Caco-2 (cell line): ENCODE data around the gene RAB3GAP1. TPM values are rescaled to one million over a fixed set of nuclear protein-coding genes. Genes with fewer than 3 reads are reported as not detected.
"Not testable (repeated sequence)": the region's sequence is repeated elsewhere in the genome, so short reads cannot be mapped to it uniquely, and the experiment has no call there.

Experiments used
- BruUV-seq: library from RNA; stranded (reverse); fragments of 400-500 nt; replicated peaks from 2 replicates; lab custom pipeline; 2021; lab: Mats Ljungman, UMichigan
- CTCF ChIA-PET: fragments of 300-600 bp; sonication (Branson Sonifier 250); formaldehyde crosslinking; loops from one replicate; lab custom pipeline; 2022; ENCODE audit warnings: antibody characterized with exemption; lab: Charles Lee
- POLR2A ChIA-PET: fragments of 300-600 bp; sonication (Branson Sonifier 250); formaldehyde crosslinking; loops from one replicate; lab custom pipeline; 2022; ENCODE audit warnings: antibody characterized with exemption; lab: Charles Lee
- DNase-seq, 2 experiments: peaks; one replicate each; pipeline versions ENCODE4 v3.0.0 to v3.0.0-alpha.2; 2020 to 2022
- H3K27me3 ChIP-seq: replicated peaks from 2 replicates; pipeline ENCODE4 v1.6.0; 2011; ENCODE audit warnings: low read length; ENCODE audit not compliant: control insufficient read depth, insufficient read depth
- H3K36me3 ChIP-seq: 2 replicates; pipeline ENCODE4 v1.5.1; 2011; ENCODE audit warnings: low read length; ENCODE audit not compliant: control insufficient read depth, insufficient read depth
- H3K4me1 ChIP-seq: fragments of 250-450 bp; sonication (Bioruptor Pico); 2 replicates; pipeline ENCODE4 v1.5.1; 2020; ENCODE audit warnings: mild to moderate bottlenecking
- H3K4me3 ChIP-seq: 2 replicates; pipeline ENCODE4 v1.5.1; 2011; ENCODE audit warnings: low read depth, mild to moderate bottlenecking, control low read depth, low read length
- H3K9me3 ChIP-seq: fragments of 250-450 bp; sonication (Bioruptor Pico); 2 replicates; pipeline ENCODE4 v1.5.1; 2020; ENCODE audit warnings: mild to moderate bottlenecking, moderate library complexity
- H3K27ac Mint-ChIP-seq: one replicate; pipeline ENCODE4 v1.8.0; 2022; ENCODE audit warnings: mixed read lengths; ENCODE audit not compliant: unreplicated experiment
- H3K27me3 Mint-ChIP-seq: one replicate; pipeline ENCODE4 v1.8.0; 2022; ENCODE audit warnings: mixed read lengths; ENCODE audit not compliant: insufficient read depth, unreplicated experiment
- H3K36me3 Mint-ChIP-seq: one replicate; pipeline ENCODE4 v1.8.0; 2022; ENCODE audit warnings: mild to moderate bottlenecking, mixed read lengths; ENCODE audit not compliant: insufficient read depth, unreplicated experiment
- H3K4me1 Mint-ChIP-seq: one replicate; pipeline ENCODE4 v1.8.0; 2022; ENCODE audit warnings: low read depth, mixed read lengths; ENCODE audit not compliant: unreplicated experiment
- H3K4me3 Mint-ChIP-seq: one replicate; pipeline ENCODE4 v1.8.0; 2022; ENCODE audit warnings: mild to moderate bottlenecking, moderate library complexity, mixed read lengths; ENCODE audit not compliant: unreplicated experiment
- H3K9me3 Mint-ChIP-seq: one replicate; pipeline ENCODE4 v1.8.0; 2022; ENCODE audit warnings: mixed read lengths; ENCODE audit not compliant: unreplicated experiment
- intact Hi-C: fragments of 100-400 bp; cut with micrococcal nuclease; formaldehyde crosslinking; loops from one replicate; pipeline ENCODE4 v1.10.0; 2022; ENCODE audit not compliant: unreplicated experiment
- total RNA-seq: library from RNA; stranded (reverse); gene quantifications from 2 replicates; pipeline ENCODE4 v1.2.3, GENCODE V29; 2022
- TF ChIP-seq, protein P1 (sequence below), 2 experiments: fragments of 200-600 bp in 1 of 2; IDR thresholded peaks; 1 replicate in 1 of 2; 2 replicates in 1 of 2; pipeline versions ENCODE4 v1.5.1 to v1.8.0; 2011 to 2022; ENCODE audit warnings: antibody characterized with exemption in 1 of 2, control low read depth in 1 of 2, inconsistent platforms in 1 of 2, low read depth in 1 of 2, low read length in 1 of 2, mild to moderate bottlenecking in 1 of 2, moderate library complexity in 1 of 2; ENCODE audit not compliant: insufficient read depth in 1 of 2, severe bottlenecking in 1 of 2, unreplicated experiment in 1 of 2

The RAB3GAP1 gene
- total RNA-seq, 1 experiment from 2014 or later, result 43.1 TPM

GRCh38 chr2:135078417-135078816 is 26.3 kb downstream of the RAB3GAP1 start:
- Histone ChIP-seq H3K9me3 (no peaks in the 10 kb centered on the region), H3K4me1 (no peaks in the 10 kb centered on the region), H3K4me3 (no peak overlapping the region), H3K27me3 (no peaks in the 10 kb centered on the region), H3K36me3 (no peaks in the 10 kb centered on the region; the same call in 1 of the 2 replicates)
- Mint-ChIP-seq H3K27ac (no peak overlapping the region), H3K4me1 (peaks cover 8% of the 10 kb centered on the region), H3K4me3 (no peak overlapping the region), H3K9me3 (peaks cover 17% of the 10 kb centered on the region), H3K36me3 (peaks cover 21% of the 10 kb centered on the region), H3K27me3 (no peaks in the 10 kb centered on the region)
- TF ChIP-seq, protein P1, sequence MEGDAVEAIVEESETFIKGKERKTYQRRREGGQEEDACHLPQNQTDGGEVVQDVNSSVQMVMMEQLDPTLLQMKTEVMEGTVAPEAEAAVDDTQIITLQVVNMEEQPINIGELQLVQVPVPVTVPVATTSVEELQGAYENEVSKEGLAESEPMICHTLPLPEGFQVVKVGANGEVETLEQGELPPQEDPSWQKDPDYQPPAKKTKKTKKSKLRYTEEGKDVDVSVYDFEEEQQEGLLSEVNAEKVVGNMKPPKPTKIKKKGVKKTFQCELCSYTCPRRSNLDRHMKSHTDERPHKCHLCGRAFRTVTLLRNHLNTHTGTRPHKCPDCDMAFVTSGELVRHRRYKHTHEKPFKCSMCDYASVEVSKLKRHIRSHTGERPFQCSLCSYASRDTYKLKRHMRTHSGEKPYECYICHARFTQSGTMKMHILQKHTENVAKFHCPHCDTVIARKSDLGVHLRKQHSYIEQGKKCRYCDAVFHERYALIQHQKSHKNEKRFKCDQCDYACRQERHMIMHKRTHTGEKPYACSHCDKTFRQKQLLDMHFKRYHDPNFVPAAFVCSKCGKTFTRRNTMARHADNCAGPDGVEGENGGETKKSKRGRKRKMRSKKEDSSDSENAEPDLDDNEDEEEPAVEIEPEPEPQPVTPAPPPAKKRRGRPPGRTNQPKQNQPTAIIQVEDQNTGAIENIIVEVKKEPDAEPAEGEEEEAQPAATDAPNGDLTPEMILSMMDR (IDR thresholded peaks at IDR 0.05; ENCODE audit: insufficient read depth in 1 of 2, low read depth in 1 of 2, low read length in 1 of 2, severe bottlenecking in 1 of 2, unreplicated experiment in 1 of 2), result no peak
- intact Hi-C loops, result no loop called here
- DNase-seq, result no peak
- BruUV-seq, result no TSS peak
- ChIA-PET CTCF (no interaction called here), POLR2A (no interaction called here)

DNA sequence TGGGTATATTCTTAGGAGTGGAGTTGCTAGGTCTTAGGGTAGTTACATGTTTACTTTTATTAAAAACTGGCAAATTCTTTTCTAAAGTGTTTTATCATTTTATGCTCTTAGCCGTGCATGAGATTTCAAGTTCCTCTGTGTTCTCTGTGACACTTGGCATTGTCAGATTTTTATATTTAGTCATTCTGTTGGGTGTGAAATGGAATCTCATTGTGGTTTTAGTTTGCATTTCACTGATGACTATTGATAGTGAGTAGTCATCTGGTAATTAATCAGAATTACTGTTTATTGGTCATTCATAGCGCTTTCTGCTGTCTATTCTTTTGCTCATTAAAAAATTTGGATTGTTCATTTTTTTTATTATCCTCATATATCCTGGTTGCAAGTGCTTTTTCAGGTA is 34.1 kb downstream of the RAB3GAP1 start:
- H3K27me3 Mint-ChIP-seq, result no peaks in the 10 kb centered on the region
- H3K27ac Mint-ChIP-seq, result no peak overlapping the region
- peaks cover 3% of the 10 kb centered on the region for H3K4me1 Mint-ChIP-seq
- no peaks in the 10 kb centered on the region for H3K9me3 Mint-ChIP-seq
- TF ChIP-seq, protein P1 (IDR thresholded peaks at IDR 0.05; ENCODE audit: insufficient read depth in 1 of 2, low read depth in 1 of 2, low read length in 1 of 2, severe bottlenecking in 1 of 2, unreplicated experiment in 1 of 2), result no peak
- Histone ChIP-seq H3K9me3 (no peaks in the 10 kb centered on the region; the same call in 1 of the 2 replicates), H3K36me3 (no peaks in the 10 kb centered on the region; the same call in 1 of the 2 replicates), H3K27me3 (no peaks in the 10 kb centered on the region), H3K4me1 (peaks cover 12% of the 10 kb centered on the region), H3K4me3 (no peak overlapping the region)
- ChIA-PET CTCF (no interaction called here), POLR2A (no interaction called here)
- peaks cover 9% of the 10 kb centered on the region for H3K36me3 Mint-ChIP-seq
- BruUV-seq, result no TSS peak
- H3K4me3 Mint-ChIP-seq, result no peak overlapping the region
- intact Hi-C loops, result no loop called here
- no peak for DNase-seq

GRCh38 chr2:135089597-135089996 is 37.5 kb downstream of the RAB3GAP1 start:
- H3K9me3 ChIP-seq, BruUV-seq, CTCF ChIA-PET, H3K27ac Mint-ChIP-seq, H3K4me3 ChIP-seq, DNase-seq, POLR2A ChIA-PET, H3K27me3 Mint-ChIP-seq, H3K36me3 ChIP-seq, intact Hi-C loops, H3K4me3 Mint-ChIP-seq, H3K9me3 Mint-ChIP-seq, H3K27me3 ChIP-seq: not testable (repeated sequence)
- H3K4me1 ChIP-seq, result peaks cover 42% of the 10 kb centered on the region
- Mint-ChIP-seq H3K36me3 (peaks cover 19% of the 10 kb centered on the region), H3K4me1 (peaks cover 32% of the 10 kb centered on the region)
